ENCODE results near the gene TMEM114.

The TMEM114 gene

GRCh38 chr16:8589900-8590688 is at the start of gene TMEM114:
Gene TMEM114, minus strand, starts transcription at chr16:8590511. Its CDS starts 673 bp downstream, at chr16:8589838.
- DNase-seq (ENCODE audit: low read depth in 2 of 2) = no peak

DNA sequence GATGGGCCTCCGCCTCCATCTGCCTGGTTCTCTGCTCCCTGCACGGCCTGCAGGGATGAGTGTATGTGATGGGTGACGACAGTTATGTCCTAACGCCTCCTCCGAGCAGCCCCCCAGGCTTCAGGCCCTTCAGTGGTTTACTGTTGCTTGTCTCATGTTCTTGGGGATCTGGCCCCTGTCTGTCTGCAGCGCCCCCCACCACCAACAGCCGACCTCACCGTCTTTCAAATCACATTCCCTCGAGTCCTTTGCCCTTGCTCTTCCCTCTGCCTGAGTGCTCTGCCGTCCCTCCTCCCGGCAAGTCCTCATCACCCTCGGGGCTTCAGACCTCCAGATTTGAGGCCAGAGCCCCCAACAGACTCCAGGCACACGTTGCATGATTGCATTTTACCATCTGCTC is 49.4 kb upstream of the TMEM114 start:
- DNase-seq (ENCODE audit: low read depth in 2 of 2) = no peak

- DNase-seq (ENCODE audit: low read depth in 2 of 2) = no peak
These were observed 44.9 kb upstream of the TMEM114 start for GRCh38 chr16:8634991-8635736.

- no peak for DNase-seq (ENCODE audit: low read depth in 2 of 2)
These were observed 42.4 kb upstream of the TMEM114 start for GRCh38 chr16:8632675-8633182.

GRCh38 chr16:8631818-8632465 is 41.6 kb upstream of the TMEM114 start:
- DNase-seq (ENCODE audit: low read depth in 2 of 2) = no peak

DNA sequence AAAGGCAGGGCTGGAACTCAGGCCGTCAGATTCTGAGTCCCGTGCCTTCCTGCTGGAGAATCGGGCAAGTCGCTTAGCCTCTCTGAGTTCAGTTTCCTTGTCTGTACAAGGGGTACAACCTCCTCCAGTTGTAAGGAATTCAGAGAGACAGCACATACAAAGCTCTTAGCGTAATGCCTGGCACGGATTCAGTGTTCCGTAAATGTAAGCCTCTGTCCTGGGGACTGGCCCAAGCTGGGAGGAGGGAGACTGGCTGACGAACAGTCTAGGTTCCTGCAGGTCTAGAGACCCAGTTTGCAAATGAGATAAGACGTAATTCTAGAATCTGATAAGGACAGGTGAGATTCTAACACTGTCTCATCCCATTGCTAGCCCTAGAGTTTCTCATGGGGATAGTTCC is 41.1 kb upstream of the TMEM114 start:
- no peak for DNase-seq (ENCODE audit: low read depth in 2 of 2)

GRCh38 chr16:8630255-8630953 is 40.1 kb upstream of the TMEM114 start:
- no peak for DNase-seq (ENCODE audit: low read depth in 2 of 2)

GRCh38 chr16:8628981-8629725 is 38.8 kb upstream of the TMEM114 start:
- no peak for DNase-seq (ENCODE audit: low read depth in 2 of 2)

DNA sequence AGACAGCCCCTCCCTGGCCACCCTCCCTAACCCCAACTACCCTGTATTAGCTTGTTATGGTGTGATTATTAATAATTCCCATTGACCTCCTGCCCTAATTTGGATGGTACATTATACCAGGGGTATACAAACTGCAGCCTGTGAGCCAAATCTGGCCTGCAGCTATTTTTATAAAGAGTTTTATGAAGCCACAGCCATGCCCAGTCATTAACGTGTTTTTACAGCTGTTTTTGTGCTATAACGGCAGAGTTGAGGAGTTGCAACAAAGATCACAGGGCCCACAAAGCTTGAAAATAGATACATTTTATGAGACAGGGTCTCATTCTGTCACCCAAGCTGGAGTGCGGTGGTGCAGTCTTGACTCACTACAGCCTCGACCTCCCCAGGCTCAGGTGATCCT is 37.1 kb upstream of the TMEM114 start:
- DNase-seq (ENCODE audit: low read depth in 2 of 2) = no peak

DNA sequence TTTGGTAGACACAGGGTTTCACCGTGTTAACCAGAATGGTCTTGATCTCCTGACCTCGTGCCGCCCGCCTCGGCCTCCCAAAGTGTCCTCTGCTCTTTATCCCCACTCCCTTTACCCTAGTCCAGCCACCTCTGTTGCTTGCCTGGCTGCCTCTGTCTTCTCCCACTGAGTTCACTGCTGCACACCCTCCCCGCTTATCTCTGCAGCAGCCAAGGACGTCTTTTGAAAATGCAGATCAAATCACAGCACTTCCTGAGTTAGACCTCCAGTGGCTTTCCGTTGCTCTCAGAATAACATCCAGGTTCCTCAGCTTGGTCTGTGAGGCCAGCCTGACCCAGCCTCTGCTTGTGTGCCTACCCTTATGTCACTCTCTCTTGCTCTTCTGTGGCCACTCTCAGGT is 36.6 kb upstream of the TMEM114 start:
- DNase-seq (ENCODE audit: low read depth in 2 of 2) = no peak

GRCh38 chr16:8625491-8626087 is 35.3 kb upstream of the TMEM114 start:
- no peak for DNase-seq (ENCODE audit: low read depth in 2 of 2)

- DNase-seq (ENCODE audit: low read depth in 2 of 2) = no peak
These were observed 33.3 kb upstream of the TMEM114 start for GRCh38 chr16:8623634-8624033.

- DNase-seq (ENCODE audit: low read depth in 2 of 2) = no peak
These were observed 32.0 kb upstream of the TMEM114 start for GRCh38 chr16:8622315-8622656.

GRCh38 chr16:8621572-8622314 is 31.4 kb upstream of the TMEM114 start, which contains the start of gene METTL22:
Gene METTL22, plus strand, starts transcription at chr16:8621698. Its CDS starts 3,968 bp downstream, at chr16:8625666.
- DNase-seq (ENCODE audit: low read depth in 2 of 2) = peak; percentile 82 to 88

DNA sequence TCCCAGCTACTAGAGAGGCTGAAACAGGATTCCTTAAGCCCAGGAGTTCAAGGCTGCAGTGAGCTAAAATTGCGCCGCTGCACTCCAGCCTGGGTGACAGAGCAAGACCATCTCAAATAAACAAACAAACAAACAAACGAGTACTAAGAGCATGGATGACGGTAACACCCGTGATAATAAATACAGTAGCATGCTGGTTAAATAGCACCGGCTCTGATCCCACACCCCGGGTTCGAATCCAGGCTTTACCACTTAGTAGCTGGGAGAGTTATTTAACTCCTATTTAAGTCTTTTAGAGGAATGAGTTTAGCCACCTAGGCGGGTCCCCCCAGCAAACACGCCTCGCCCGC is 30.9 kb upstream of the TMEM114 start:
- no peak for DNase-seq (ENCODE audit: low read depth in 2 of 2)

GRCh38 chr16:8620535-8620934 is 30.2 kb upstream of the TMEM114 start:
- DNase-seq (ENCODE audit: low read depth in 2 of 2) = no peak

GRCh38 chr16:8619671-8620370 is 29.5 kb upstream of the TMEM114 start:
- no peak for DNase-seq (ENCODE audit: low read depth in 2 of 2)

GRCh38 chr16:8614435-8615029 is 24.2 kb upstream of the TMEM114 start:
- no peak for DNase-seq (ENCODE audit: low read depth in 2 of 2)
